Measurements from ENCODE around the gene IQCH. TPM values are rescaled to one million over a fixed set of nuclear protein-coding genes. Genes with fewer than 3 reads are reported as not detected.

Gene IQCH
- total and polyA plus RNA-seq, 2 experiments from 2014 or later: 1.7 to 4.6 TPM

GRCh38 chr15:67382723-67383122 lies 128.1 kb downstream of the IQCH start:
- no peaks in the 10 kb centered on the region for H3K4me1 ChIP-seq (ENCODE audit: insufficient read depth)
- H2AFZ ChIP-seq: no peak overlapping the region
- no peak overlapping the region for H3K4me3 ChIP-seq
- no peaks in the 10 kb centered on the region for H3K36me3 ChIP-seq (ENCODE audit: insufficient read depth)
- H3K9me3 Mint-ChIP-seq: no peaks in the 10 kb centered on the region
- H3F3A ChIP-seq (replicated peaks; ENCODE audit: low read depth): no peaks in the 10 kb centered on the region
- no peaks in the 10 kb centered on the region for H3K27me3 Mint-ChIP-seq (ENCODE audit: insufficient read depth, low read depth, poor library complexity)
- no peaks in the 10 kb centered on the region for H4K20me1 ChIP-seq (replicated peaks; ENCODE audit: insufficient read depth)
- no peak for ATAC-seq
- no peak overlapping the region for H3K27ac ChIP-seq (ENCODE audit: low read depth)
- no peak for DNase-seq (ENCODE audit: low spot score)
- H3K4me3 Mint-ChIP-seq: no peak overlapping the region
- no peak overlapping the region for H3K4me2 ChIP-seq
- H3K9me2 ChIP-seq (ENCODE audit: insufficient read depth): no peaks in the 10 kb centered on the region
- no peak overlapping the region for H3K27ac Mint-ChIP-seq
- H3K27me3 ChIP-seq (ENCODE audit: insufficient read depth): no peaks in the 10 kb centered on the region
- TF ChIP-seq STAT1 (IDR thresholded peaks at IDR 0.05; ENCODE audit: unreplicated experiment) (no peak), CTCF (conservative IDR thresholded peaks at IDR 0.05; ENCODE audit: low read depth in 2 of 2) (no peak), ZNF462 (CRISPR knock-in tag; IDR thresholded peaks at IDR 0.05) (no peak), EZH2 (IDR thresholded peaks at IDR 0.05; ENCODE audit: low read depth, unreplicated experiment) (no peak), ZNF114 (CRISPR knock-in tag; IDR thresholded peaks at IDR 0.05) (no peak), EZH2phosphoT487 (IDR thresholded peaks at IDR 0.05; ENCODE audit: unreplicated experiment) (no peak), CREB1 (CRISPR knock-in tag; IDR thresholded peaks at IDR 0.05; ENCODE audit: low read depth) (no peak), NANOG (IDR thresholded peaks at IDR 0.05; ENCODE audit: borderline replicate concordance) (no peak), ETS1 (IDR thresholded peaks at IDR 0.05) (no peak), ZNF331 (CRISPR knock-in tag; IDR thresholded peaks at IDR 0.05; ENCODE audit: low read depth) (no peak), JUNB (IDR thresholded peaks at IDR 0.05; ENCODE audit: unreplicated experiment) (no peak), POLR2AphosphoS5 (IDR thresholded peaks at IDR 0.05; ENCODE audit: low read depth) (no peak)
- TF ChIP-seq, protein P1, sequence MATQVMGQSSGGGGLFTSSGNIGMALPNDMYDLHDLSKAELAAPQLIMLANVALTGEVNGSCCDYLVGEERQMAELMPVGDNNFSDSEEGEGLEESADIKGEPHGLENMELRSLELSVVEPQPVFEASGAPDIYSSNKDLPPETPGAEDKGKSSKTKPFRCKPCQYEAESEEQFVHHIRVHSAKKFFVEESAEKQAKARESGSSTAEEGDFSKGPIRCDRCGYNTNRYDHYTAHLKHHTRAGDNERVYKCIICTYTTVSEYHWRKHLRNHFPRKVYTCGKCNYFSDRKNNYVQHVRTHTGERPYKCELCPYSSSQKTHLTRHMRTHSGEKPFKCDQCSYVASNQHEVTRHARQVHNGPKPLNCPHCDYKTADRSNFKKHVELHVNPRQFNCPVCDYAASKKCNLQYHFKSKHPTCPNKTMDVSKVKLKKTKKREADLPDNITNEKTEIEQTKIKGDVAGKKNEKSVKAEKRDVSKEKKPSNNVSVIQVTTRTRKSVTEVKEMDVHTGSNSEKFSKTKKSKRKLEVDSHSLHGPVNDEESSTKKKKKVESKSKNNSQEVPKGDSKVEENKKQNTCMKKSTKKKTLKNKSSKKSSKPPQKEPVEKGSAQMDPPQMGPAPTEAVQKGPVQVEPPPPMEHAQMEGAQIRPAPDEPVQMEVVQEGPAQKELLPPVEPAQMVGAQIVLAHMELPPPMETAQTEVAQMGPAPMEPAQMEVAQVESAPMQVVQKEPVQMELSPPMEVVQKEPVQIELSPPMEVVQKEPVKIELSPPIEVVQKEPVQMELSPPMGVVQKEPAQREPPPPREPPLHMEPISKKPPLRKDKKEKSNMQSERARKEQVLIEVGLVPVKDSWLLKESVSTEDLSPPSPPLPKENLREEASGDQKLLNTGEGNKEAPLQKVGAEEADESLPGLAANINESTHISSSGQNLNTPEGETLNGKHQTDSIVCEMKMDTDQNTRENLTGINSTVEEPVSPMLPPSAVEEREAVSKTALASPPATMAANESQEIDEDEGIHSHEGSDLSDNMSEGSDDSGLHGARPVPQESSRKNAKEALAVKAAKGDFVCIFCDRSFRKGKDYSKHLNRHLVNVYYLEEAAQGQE (IDR thresholded peaks at IDR 0.05; ENCODE audit: unreplicated experiment): no peak
- no peaks in the 10 kb centered on the region for H3K79me2 ChIP-seq (replicated peaks; ENCODE audit: insufficient read depth)
- no peaks in the 10 kb centered on the region for H3K4me1 Mint-ChIP-seq
- H3K36me3 Mint-ChIP-seq (ENCODE audit: low read depth): no peaks in the 10 kb centered on the region
